GM18861 (cell line): ENCODE measurements around the gene THSD4.
"Not testable (repeated sequence)": the region's sequence is repeated elsewhere in the genome, so short reads cannot be mapped to it uniquely, and the experiment has no call there.

Source experiments
- ATAC-seq: cut with Tn5 transposase; IDR thresholded peaks from one replicate; pipeline ENCODE4 v1.9.1; 2021; ENCODE audit not compliant: unreplicated experiment

Gene THSD4

DNA sequence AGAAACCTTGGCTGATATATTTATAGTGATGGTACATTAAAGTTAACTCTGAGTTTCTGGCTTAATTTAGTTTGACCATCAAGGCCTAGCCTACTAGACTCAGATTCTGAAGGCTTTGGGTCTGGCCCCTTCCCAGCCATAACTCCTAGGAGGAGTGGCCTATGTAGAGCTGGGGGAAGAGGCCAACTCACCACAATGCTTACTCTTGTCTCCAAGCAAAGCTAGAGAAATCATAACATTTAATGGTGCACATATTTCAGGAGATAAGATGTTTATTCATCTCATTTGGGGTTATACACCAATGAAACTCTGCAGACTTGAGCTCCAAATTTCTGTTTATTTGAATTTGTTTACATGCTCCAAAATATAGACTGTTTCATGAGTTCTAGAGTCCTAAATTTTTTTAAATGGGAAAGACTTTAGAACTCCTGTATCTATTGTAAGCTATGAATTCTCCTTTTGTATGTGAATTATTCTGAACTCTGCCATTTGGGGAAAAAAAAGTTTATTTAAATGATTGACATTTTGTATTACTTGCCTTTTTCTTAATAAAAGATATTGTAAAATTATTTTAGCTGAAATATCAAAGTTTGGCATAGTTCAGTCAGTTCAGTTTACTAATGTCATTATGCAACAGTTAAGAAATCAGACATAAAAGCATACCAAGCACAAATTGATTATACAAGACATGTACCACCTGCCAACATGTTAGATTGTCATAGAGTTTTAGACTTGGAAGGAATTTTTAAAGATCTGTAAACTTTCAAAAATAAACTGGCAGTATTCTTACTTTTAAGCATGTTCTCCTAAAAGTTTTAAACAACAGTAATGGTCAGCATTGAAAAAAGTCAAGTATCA, 551.7 kb downstream of the THSD4 start:
- no peak for ATAC-seq

DNA sequence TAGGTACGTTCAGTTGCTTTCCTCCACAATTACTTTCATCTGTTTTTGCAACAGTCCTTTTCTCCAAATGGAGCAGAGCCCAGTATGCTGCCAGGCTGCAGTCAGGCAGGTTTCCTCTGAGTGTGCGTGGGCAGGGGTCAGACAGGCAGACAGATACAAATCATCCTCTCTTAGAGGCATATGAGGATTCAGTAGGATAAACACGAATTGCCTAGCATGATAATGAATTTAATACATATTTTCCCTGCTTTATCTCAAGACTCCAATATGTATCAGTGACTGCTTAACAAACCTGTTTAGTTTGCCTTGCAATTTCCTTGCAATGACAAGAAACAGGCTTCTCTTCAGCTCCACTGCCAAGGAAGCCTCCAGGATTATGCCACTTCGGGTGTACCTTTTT, 554.4 kb downstream of the THSD4 start:
- ATAC-seq: no peak

DNA sequence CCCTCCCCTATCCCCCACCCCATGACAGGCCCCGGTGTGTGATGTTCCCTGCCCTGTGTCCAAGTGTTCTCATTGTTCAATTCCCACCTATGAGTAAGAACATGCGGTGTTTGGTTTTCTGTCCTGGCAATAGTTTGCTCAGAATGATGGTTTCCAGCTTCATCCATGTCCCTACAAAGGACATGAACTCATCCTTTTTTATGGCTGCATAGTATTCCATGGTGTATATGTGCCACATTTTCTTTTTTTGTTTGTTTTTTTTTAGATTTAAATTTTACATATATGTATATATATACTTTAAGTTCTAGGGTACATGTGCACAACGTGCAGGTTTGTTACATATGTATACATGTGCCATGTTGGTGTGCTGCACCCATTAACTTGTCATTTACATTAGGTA, 555.0 kb downstream of the THSD4 start:
- ATAC-seq: not testable (repeated sequence)

DNA sequence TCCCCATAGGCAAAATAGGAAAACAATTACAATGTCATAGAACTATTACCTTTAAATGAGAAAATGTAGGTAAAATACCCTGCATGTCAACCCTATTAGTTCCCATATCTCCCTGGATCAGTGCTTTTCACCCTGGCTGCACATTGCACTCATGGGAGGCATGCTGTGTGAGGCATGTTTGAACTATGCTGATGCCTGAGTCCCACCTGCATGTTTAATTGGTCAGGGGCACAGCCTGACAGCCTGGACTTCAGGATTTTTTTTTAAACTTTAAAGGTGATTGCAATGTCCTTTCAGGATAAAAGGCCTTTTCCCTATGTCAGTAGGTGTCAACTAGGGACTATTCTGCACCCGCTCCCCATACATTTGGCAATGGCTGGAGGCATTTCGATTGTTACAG, 559.1 kb downstream of the THSD4 start:
- ATAC-seq: no peak

DNA sequence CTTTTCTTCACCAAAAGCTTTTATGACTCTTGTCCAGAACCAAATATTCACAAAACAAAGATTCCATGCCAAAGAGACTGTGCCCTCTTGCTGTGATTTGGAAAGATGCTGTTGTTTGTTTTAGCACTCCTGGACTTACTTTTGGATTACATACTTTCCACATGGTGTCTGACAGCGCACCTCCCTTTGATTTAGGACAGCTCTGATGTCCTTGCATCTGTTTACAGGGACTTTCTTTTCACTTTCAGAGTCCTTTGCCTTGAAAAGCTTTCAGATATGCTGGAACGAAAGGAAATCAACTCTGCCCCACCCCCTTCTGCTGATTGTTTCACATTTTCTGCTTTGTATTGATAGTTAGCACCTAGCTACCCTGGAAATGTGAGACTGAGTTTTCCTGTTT, 562.1 kb downstream of the THSD4 start:
- ATAC-seq: no peak

DNA sequence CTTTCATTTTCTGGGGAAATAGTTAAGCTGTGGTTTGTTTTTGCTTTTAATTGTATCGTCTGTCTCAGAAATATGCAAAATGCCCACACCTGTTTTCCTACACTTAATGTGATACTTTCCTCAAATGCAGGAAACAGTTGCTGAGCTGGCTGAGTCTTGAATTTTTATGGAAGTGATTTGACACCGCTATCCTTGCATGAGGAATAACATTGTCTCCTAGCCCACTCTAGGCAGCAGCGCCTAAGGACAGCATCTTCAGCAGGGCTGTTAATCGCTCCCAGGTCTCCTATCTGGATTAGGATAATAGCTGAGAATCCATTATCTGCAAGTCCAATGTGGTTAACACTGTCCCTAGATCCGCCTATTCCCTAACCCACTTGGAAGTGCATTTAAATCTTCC, 562.5 kb downstream of the THSD4 start:
- no peak for ATAC-seq

DNA sequence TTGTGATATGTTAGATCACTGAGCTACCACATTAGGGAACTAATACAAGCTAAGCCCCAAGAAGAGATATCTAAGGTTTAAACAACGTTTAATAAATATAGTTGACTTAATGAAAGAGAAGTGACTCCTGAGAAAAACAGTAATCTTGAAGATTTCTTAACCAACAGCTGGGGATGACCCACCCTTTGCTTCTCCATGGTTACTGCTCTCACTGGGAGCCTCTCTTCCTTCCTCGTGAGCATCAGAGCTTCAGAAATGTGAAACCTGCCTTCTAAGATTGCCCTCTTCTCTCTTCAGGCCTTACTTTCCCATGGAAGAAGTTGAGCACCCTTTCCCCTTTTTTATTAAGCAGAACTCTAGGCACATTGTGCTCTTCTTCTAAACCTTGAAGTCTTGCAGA, 562.9 kb downstream of the THSD4 start:
- ATAC-seq: no peak

DNA sequence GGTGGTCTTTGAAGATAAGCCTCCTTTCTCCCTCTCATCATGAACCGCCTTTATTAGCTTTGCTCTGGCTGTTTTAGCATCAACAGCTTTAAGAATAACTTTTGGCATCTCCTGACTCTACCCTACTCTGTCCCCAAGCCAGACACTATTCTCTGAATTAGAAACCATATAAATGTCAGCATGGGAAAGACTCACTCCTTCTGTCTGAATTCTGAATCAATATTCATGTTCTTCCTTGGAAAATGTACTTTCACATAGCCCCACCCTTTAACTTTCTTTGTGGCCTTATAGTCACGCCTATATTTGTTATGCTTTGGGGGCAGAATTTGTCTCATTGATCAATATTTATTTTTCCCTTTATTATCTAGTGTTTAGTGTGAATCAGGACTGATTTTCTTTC, 563.3 kb downstream of the THSD4 start:
- no peak for ATAC-seq

DNA sequence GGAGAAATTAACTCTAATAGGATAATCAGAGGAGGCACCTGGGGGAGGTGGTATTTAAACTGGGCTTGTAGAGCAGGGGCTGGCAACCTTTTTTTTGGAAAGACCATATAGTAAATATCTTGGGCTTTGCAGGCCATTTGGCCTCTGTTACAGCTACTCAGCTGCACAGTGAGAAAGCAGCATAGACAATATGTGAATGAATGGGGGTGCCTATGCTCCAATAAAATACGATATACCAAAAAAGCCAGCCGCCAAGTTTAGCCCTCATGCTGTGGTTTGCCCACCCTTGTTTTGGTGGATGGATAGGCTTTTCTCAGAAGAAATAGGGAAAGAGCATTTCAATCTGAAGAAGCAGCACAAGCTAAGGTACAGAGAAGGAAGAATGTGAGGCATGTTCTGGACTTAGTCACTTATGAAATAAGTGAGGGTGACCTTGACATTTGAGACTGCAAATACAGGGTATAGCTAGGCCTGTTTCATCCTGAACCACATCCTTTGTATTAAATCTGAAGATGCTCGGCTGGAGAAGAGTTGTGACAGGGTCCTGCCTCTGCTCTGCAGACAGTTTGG, 564.0 kb downstream of the THSD4 start:
- ATAC-seq: no peak

DNA sequence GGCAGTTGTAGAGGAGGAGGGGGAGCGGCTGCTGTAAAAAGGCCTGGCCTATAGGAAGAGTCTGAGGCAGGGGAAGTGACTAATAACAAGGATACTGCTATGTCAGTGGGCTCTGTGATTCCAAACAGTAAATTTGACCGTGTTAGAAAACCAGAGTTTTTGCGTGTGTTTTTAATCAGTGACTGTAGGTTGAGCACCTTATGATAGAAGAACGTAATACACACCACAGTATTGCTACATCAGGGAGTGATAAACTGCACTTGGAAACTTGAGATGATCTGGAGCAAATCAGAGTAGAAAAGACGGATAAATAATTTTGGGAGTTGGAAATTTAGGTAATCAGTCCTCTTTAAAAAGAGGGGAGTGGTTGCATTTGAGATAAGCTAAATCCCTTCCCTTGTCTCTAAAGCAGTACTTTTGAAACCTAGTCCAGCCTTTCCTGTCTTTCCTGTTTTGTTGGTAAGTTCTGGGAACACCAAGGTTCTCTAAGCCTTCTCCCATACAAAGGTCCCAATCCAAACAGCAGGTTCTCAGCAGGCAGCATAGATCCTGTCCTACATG, 564.6 kb downstream of the THSD4 start:
- ATAC-seq: no peak

DNA sequence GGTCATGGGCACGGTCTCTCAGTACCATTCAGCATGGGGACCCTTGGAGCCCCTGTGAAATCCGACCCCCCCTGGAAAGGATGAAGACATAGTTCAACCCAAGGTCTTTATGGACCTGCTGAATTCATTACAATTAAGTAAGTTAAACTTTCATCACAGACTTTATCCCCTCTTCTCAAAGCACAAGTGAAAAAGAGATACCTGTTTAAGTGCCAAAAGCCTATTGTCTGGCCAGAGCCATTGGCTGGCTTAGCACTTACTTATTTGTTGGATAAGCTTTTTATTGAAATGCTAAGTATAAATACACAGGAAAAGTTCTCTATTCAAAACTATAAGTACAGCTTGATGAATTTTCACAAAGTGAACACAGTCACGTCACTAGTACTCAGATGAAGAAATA, 566.7 kb downstream of the THSD4 start:
- ATAC-seq: no peak

DNA sequence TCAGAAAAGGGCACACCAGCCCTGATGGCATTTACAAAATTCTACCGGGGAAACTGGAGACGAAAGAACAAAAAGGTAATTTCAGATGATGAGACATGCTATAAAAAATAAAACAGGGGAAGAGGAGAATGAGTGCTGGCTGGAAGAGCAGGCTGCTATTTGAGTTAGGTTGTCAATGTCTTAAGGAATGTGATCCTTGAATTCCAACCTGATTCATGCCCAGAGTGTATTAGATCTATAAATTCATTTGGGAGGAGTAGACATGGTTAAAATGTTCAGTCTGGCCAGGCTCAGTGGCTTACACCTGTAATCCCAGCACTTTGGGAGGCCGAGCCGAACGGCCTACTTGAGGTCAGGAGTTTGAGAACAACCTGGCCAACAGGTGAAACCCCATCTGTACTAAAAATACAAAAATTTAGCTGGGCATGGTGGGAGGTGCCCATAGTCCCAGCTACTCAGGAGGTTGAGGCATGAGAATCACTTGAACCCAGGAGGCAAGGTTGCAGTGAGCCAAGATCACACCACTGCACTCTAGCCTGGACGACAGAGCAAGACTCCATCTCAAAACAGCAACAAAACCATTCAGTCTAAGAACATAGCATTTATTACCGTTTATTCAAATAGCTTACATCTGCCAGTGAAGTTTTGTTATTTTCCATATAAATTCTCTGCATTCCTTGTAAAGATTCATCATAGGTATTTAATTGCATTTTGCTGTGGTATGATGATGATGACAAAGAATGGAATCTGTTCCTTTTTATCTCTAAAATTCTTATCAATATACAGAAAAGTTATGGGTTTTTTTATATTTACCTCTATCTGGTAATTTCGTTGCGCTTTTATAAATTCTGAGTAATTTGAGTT, 568.4 kb downstream of the THSD4 start:
- ATAC-seq: no peak

DNA sequence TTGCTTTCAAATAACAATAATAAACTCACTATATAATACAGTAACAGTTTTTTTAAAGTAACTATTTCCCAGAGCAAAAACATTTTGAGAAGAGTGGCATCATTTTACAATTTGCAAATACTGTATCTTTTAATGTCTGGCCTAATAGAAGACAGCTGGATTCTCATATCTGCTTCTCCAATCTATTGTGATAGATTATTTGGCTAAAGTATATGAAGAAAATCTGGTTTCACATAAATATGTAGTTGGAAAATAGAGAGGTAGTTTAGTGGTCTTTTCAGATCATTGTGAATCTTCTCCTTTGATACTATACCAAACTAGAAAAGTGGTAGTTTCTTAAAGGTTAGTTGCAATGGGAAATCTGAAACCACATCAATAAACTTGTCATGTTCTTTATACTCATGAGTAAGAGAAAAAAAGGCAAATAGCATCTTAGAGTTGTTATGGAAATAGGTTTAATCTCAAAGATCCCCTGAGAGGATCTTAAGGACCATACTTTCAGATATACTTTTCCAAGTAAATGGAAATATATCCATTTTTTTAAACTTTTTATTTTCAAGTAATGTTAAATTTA, 570.2 kb downstream of the THSD4 start:
- no peak for ATAC-seq

DNA sequence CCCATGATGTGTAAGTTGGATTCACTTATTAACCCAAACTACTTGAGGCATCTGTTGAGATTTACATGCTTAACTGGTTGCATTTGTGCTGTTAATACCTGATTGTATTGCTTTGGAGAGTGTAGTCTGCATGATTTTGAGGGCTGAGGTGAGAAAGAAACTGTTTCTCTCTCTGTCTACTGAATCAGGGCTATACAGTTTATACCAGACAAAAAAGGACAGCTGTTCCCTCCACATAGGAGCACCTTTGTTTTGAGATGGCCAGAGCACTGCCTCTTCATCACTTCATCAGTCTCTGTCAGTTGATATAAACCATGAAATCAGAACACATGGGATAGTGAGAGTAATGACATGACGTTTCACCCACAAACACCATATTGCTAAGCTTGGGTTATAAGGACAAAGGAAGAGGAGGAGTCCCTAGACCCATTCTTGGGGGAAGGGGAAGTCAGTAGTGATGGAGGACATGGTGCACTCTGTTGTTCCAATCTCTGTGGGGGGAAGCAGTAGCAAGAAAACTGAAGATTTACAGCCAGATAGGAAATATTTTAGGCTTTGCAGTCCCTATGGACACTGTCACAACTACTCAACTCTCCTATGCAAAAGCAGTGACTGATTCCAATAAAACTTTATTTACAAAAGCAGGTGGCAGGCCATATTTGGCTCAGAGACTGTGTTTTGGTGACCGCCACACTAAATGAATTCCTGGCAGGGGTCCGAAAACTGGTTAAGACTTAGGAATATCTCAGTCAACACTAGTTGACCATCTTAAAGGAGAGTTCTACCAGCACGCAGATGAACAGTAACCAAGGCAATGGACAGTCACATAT, 571.2 kb downstream of the THSD4 start:
- ATAC-seq: no peak

DNA sequence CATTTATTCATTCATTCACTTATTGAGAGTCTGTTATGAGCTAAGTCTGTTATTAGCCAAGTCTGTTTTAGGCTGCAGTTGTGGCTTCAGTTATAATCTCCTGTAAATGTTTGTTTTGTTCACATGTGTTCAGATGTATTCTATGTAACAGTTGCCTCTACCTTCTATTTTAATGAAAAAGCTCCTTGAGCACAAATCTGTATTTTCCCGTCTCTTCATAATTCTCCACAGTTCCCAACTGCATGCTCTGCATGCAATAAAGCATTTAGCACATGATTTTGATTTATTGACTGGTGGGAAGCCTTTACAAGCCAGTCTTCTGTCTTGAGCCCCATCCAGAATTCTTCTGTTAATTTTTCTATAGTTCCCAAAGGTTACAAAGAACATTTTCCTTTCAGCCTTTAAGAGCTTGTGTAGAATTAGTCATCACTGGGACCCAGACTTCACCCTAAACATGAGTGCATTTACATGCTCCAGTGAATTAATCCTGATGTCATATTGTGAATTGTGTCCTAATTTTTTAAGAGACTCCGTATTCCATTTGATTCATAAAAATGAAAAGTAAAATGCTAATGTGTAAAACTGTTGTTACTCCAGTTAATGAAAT, 572.7 kb downstream of the THSD4 start:
- ATAC-seq: no peak

DNA sequence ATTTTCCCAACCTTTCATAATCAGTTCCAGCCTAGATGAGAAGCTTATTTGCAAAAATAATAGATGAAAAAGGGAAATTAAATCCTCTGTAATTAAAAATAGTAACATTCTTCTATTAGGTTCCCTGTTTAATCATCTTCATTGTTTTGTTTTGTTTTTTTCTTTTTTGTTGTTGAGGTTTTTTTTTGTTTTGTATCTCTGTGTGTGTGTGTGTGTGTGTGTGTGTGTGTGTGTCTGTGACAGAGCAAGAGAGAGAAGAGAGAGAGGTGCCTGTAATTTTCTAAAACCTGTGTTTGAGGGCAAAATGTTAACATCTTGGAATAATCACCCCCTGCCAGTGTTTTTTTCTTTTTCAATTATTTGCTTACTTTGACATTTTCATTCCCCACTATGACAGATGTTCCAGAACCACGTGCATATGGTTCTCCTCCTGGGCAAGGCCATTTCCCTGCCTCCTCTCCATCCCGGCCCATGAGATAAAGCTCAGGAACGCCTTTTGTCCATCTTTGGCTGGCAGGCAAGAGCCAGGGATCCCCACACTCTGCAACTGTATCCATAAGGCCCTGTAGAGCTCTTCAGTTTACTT, 573.3 kb downstream of the THSD4 start:
- no peak for ATAC-seq

DNA sequence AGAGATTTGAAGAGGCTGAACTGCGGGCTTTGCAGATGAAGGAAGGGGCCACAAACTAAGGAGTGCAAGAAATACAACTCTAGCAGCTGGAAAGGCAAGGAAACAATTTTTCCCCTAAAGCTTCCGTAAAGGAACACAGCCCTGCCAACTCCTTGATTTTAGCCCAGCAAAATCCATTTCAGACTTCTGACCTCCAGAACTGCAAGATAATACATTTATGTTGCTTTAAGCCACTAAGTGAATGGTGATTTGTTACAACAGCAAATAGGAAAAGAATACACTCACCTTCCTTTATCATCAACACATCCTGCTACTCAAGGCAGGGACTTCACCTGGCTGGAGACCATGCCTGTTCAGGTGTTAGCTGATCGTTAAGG, 575.8 kb downstream of the THSD4 start:
- no peak for ATAC-seq

DNA sequence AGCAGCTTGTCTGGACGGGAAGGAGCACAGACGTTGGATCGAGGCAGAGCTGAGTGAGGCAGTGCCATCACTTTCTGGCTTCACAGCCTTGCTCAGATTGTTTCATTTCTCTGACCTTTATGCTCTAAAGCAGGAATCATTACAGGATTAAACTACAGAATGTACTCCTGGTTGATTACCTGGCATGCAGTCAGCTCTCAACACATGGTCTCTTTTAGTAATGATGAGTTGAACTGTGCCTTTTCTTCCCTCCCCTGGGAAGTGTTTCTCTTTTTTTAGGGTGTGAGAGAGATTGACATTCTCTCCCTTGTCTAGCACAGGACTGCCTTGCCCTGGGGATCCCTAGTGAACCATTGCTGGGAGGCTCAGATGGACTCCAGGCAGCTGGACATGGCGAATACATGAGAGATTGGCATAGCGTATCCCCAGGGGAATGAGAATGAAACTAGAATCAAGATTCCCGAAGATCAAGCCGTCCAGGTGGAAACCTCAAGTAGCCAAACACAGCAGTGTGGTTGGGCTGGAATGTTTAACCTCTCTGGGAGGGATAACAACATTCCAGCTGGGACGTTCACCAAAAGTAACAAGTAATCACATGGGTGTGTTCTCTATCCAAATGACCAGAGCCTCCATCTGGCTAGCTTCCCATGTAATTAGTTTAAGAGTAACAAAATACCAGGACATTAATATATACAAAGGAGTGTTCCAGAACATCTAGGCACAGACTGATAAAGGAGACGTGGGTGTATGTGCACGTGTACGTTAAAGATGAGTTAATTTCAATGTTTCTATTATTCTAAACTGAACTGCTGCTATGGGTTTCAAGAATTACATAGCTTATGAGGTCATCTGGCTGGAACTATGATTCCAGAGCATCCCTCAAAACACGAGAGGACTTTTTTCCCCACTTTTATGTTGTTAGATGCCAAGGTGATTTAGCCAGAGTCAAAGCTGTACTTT, 576.5 kb downstream of the THSD4 start:
- no peak for ATAC-seq
